HG02763 (cell line): ENCODE measurements around the gene HK1.
A peak's percentile ranks its signal among the peaks of the same experiment; 100 is the strongest.
"Not testable (repeated sequence)": the region's sequence is repeated elsewhere in the genome, so short reads cannot be mapped to it uniquely, and the experiment has no call there.

Experiments
- ATAC-seq: cut with Tn5 transposase; IDR thresholded peaks from one replicate; pipeline ENCODE4 v1.9.1; 2021; ENCODE audit warnings: mild to moderate bottlenecking, moderate library complexity; ENCODE audit not compliant: unreplicated experiment

Gene HK1

DNA sequence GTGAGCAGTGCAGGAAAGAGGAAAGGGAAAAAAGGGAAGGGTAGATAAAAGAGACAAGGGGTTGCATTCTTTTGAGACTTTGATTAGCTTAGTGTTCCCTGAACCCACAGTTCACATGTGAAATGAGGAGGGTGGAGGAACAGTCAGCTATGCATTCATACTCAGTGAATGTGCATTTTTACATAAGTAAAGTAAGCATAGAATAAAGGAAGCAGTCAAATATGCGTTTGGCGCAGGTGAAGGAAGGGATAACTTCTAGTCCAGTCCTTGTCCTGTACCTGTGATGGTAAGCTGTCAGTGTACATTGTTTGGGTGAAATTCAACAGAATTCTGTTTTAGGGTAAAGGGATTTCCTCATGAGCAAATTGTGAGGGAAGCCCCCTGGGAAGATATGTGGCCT is 28.1 kb downstream of the HK1 start:
- no peak for ATAC-seq

- ATAC-seq = no peak
These were observed 29.1 kb downstream of the HK1 start for GRCh38 chr10:69307434-69307833.

GRCh38 chr10:69308304-69308703 is 30.0 kb downstream of the HK1 start:
- not testable (repeated sequence) for ATAC-seq

GRCh38 chr10:69311309-69311708 is 33.0 kb downstream of the HK1 start:
- no peak for ATAC-seq

GRCh38 chr10:69312528-69312927 is 34.2 kb downstream of the HK1 start:
- no peak for ATAC-seq

DNA sequence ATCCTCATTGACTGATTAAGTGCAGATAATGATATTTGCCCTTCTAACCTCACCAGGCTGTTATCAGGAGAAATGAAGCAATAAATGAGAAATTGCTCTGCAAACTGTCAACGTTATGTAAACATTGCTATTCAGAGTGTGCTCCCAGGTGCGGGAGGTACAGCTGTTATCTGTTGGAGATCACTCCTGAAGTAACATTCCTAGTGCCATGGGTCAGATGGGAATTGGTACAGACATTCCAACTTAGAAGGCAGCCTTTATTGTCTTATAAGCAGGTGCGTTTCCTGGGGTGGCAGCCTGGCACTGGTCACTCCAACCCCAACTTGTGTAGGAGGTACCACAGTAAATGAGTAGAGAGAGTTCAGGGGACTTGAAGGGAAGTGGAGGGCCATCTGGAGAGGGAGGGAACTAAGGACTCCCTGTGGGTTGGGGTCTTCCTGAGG is 36.8 kb downstream of the HK1 start:
- ATAC-seq = no peak

- ATAC-seq = no peak
These were observed 37.5 kb downstream of the HK1 start for GRCh38 chr10:69315610-69316312.

- ATAC-seq = no peak
These were observed 38.2 kb downstream of the HK1 start for GRCh38 chr10:69316313-69317059.

GRCh38 chr10:69317175-69317604 is 38.9 kb downstream of the HK1 start:
- ATAC-seq = peak; percentile 22

DNA sequence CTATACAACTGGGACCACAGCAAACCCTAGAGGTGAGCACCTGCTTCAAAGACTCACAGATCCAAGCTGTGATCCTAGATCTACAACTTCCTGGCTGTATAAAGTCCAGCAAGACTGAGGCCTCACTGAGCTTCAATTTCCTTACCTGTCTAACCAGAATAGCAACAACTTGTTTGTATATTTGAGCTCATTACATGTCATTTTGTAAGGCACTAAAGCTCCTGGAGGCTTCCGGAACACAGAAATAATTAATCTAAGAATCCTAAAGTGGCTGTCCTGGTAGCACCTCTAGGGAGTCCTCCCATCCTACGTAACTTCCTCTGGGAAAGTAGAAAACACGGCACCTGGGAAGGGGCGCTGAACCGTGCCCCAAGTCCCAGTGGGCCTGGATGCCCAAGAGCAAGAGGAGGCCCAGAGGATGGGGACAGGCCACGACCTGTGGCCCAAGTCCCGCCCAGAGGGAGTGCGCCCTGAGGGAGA is 39.4 kb downstream of the HK1 start:
- ATAC-seq = peak; percentile 28

DNA sequence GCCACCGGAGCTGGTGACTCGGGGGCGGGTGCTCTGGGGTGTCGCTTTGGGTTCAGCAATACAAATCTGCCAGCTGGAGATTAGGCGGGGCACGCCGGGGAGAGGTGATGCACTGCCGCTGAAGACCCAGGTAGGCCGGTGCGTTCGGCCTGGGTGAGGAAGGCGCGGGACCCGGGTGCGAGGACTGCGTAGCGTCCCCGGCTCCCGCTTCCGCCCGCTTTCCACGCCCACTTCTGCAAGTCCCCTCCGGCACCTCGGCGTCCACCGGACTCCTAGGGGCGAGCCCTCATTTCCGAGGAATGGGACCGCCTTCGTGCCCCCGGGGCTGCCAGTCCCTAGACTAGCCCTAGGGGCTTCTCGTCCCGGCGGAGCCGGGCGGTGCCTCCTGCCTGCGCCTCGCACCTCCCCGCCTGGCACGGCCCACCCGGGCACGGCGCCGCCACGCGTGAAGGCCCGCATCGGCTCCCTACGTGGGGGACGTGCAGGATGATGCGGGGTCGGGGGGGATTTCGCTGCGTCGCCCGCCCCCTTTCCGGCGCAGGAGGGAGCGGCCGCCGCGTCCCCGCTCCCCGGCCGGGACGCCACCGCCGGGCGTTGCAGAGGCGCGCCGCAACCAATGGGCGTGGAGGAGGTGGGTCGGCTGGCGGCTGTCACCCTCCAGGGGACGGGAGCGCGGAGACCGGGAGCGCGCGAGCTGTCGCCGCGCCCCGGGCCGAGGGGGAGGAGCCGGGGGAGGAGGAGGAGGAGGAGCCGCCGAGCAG is 40.0 kb downstream of the HK1 start:
- ATAC-seq = peak; percentile 84

DNA sequence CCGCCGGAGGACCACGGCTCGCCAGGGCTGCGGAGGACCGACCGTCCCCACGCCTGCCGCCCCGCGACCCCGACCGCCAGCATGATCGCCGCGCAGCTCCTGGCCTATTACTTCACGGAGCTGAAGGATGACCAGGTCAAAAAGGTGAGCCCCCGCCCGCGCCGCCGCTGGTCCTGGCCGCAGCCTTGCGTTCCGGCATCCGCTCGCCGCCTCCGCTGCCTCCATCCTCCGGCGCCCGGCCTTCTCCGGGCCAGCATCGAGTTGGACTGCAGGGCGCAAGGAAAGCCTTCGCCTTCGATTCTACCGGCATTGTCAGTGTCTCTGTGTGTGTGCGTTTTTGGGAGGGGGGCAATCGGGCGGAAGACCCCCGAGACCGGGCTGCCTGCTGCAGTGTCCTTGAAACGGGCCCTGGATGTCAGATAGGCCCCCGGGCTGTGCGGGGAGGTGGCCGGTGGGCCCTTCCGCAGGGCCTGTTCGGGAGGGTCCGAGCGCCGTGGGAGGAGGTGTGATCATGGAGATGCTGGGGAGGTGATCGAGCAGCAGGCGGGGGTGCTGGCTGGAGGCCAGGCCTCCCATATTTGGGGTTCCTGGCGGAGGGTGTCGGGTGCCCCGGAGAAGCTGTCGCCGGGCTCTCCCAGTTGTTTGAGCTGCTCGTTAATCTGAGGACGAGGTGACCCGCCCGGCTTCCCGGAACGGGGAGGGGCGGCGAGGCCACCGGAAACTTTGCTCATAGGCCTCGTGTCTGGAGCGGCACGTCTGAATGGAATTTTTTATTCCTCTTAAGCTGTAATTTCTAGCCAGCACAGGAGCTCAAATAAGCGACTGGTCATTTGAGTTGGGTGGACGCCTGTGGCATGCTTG is 40.8 kb downstream of the HK1 start:
- peak; percentile 17 for ATAC-seq

GRCh38 chr10:69319841-69320316 is 41.6 kb downstream of the HK1 start:
- no peak for ATAC-seq

- no peak for ATAC-seq
These were observed 42.2 kb downstream of the HK1 start for GRCh38 chr10:69320521-69320920.

DNA sequence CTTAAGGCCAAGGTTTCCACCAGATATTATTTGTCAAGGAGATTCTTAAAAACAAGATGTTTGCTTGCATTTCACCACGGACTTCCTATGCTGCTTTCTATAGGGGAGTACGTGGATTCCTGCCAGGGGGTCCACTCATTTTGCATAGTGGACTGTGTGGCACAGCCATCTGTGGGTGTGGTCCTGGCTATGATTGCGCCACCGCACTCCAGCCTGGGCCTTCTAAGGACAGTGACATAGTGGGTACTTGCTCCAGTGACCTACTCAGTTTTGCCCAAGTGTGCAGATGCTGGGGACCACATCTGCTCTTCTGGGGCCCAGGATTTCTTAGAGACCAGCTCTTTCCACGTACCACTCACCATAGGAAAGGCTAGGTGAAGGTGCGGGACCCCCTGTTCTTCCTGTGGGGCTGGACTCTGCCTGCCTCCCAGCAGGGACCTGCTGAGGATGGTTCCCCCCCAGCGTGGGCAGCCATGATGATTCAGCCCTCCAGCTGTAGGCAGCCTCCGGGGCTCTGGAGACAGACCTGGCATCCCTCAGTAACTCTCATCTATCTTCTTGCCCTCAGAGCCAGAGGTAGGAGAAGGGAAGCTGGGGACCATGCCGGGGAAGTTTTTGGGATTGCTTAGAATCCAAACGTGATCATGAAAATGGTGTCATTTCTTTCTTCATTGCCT is 42.9 kb downstream of the HK1 start:
- no peak for ATAC-seq

DNA sequence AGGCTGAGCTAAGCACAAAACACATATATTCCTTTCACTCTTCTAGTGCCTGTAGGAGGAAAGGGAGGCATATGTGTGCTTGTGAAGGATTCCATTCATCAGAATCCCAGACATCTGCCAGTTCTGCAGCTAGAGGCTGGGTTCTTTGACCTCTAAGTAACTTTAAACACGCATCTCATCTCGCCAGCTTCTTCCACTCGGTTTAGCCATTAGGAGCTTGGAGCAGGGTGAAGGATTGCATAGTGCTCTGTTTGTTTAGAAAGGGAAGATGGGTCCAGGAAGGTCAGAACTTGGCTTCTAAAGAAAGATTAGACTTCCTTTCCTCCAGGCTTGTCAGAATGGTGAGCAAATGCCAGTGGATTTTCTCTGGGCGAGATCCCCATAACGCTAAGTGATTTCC is 43.6 kb downstream of the HK1 start:
- ATAC-seq = no peak

GRCh38 chr10:69322346-69322745 is 44.0 kb downstream of the HK1 start:
- not testable (repeated sequence) for ATAC-seq

GRCh38 chr10:69323622-69324021 is 45.3 kb downstream of the HK1 start:
- ATAC-seq = no peak

DNA sequence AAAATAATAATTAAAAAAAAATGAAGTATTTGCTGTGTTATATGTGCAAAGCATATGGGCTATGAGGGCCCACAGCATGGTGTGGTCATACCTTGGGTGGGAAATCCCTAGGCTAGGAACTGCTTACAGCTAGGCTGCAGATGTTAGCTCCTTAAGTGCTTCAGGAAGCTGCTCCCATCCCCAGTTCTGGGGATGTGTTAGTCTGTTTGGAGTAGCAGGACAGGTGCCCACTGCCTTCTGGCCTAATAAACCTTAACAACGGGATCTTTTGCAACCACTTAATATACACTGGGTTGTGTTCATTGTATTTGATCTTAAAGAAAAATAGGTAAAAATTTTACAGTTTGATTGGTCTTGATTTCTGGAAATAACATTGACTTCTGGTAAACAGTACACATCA is 46.3 kb downstream of the HK1 start:
- ATAC-seq = no peak
